GM23338 (cell line): ENCODE measurements around the gene ATG7.

Experiments used
- CREB1 ChIP-seq: fragments of 250-450 bp; sonication (Bioruptor Pico); IDR thresholded peaks from 2 replicates; pipeline ENCODE4 v1.5.0; 2020; ENCODE audit warnings: low read depth, mild to moderate bottlenecking, moderate library complexity
- CTCF ChIP-seq, 2 experiments: fragments of 200-600 bp in 1 of 2; sonication (generic) in 1 of 2; conservative IDR thresholded peaks; 2 replicates each; pipeline versions ENCODE4 v1.5.1 to v1.6.1; 2016 to 2017; ENCODE audit warnings: antibody characterized with exemption in 2 of 2, low read depth in 2 of 2, mild to moderate bottlenecking in 2 of 2, moderate library complexity in 1 of 2
- EZH2 ChIP-seq: fragments of 200-600 bp; sonication (generic); IDR thresholded peaks from one replicate; pipeline ENCODE4 v1.8.0; 2017; ENCODE audit warnings: antibody characterized with exemption, mild to moderate bottlenecking, low read depth; ENCODE audit not compliant: unreplicated experiment
- EZH2phosphoT487 ChIP-seq: fragments of 200-600 bp; sonication (generic); IDR thresholded peaks from one replicate; pipeline ENCODE4 v1.8.1; 2018; ENCODE audit warnings: antibody characterized with exemption; ENCODE audit not compliant: unreplicated experiment
- JUNB ChIP-seq: IDR thresholded peaks from one replicate; pipeline ENCODE4 v1.6.1; 2016; ENCODE audit warnings: antibody characterized with exemption; ENCODE audit not compliant: unreplicated experiment
- NANOG ChIP-seq: IDR thresholded peaks from 2 replicates; pipeline ENCODE4 v1.6.1; 2016; ENCODE audit warnings: antibody characterized with exemption, borderline replicate concordance
- POLR2AphosphoS5 ChIP-seq: IDR thresholded peaks from 2 replicates; pipeline ENCODE4 v1.6.1; 2016; ENCODE audit warnings: antibody characterized with exemption, low read depth
- REST ChIP-seq: IDR thresholded peaks from one replicate; pipeline ENCODE4 v1.6.1; 2018; ENCODE audit warnings: antibody characterized with exemption; ENCODE audit not compliant: unreplicated experiment
- STAT1 ChIP-seq: IDR thresholded peaks from one replicate; pipeline ENCODE4 v1.6.1; 2016; ENCODE audit warnings: antibody characterized with exemption; ENCODE audit not compliant: unreplicated experiment
- ZNF114 ChIP-seq: fragments of 250-450 bp; sonication (Bioruptor Pico); IDR thresholded peaks from 2 replicates; pipeline ENCODE4 v1.5.0; 2020; ENCODE audit warnings: mild to moderate bottlenecking, moderate library complexity
- ZNF331 ChIP-seq: fragments of 250-450 bp; sonication (Bioruptor Pico); IDR thresholded peaks from 2 replicates; pipeline ENCODE4 v1.5.0; 2020; ENCODE audit warnings: low read depth, mild to moderate bottlenecking, moderate library complexity
- TF ChIP-seq, protein P1 (sequence below): fragments of 250-450 bp; sonication (Bioruptor Pico); IDR thresholded peaks from 2 replicates; pipeline ENCODE4 v1.5.0; 2020; ENCODE audit warnings: mild to moderate bottlenecking, moderate library complexity

GRCh38 chr3:11447584-11448200, 175.5 kb downstream of the ATG7 start:
- TF ChIP-seq POLR2AphosphoS5 (no peak), CTCF (conservative IDR thresholded peaks at IDR 0.05; ENCODE audit: low read depth in 2 of 2) (no peak), NANOG (no peak), ZNF114 (CRISPR knock-in tag) (no peak), EZH2 (no peak), EZH2phosphoT487 (no peak), CREB1 (CRISPR knock-in tag) (no peak), REST (no peak), JUNB (no peak), STAT1 (no peak), ZNF331 (no peak)
- TF ChIP-seq, protein P1, sequence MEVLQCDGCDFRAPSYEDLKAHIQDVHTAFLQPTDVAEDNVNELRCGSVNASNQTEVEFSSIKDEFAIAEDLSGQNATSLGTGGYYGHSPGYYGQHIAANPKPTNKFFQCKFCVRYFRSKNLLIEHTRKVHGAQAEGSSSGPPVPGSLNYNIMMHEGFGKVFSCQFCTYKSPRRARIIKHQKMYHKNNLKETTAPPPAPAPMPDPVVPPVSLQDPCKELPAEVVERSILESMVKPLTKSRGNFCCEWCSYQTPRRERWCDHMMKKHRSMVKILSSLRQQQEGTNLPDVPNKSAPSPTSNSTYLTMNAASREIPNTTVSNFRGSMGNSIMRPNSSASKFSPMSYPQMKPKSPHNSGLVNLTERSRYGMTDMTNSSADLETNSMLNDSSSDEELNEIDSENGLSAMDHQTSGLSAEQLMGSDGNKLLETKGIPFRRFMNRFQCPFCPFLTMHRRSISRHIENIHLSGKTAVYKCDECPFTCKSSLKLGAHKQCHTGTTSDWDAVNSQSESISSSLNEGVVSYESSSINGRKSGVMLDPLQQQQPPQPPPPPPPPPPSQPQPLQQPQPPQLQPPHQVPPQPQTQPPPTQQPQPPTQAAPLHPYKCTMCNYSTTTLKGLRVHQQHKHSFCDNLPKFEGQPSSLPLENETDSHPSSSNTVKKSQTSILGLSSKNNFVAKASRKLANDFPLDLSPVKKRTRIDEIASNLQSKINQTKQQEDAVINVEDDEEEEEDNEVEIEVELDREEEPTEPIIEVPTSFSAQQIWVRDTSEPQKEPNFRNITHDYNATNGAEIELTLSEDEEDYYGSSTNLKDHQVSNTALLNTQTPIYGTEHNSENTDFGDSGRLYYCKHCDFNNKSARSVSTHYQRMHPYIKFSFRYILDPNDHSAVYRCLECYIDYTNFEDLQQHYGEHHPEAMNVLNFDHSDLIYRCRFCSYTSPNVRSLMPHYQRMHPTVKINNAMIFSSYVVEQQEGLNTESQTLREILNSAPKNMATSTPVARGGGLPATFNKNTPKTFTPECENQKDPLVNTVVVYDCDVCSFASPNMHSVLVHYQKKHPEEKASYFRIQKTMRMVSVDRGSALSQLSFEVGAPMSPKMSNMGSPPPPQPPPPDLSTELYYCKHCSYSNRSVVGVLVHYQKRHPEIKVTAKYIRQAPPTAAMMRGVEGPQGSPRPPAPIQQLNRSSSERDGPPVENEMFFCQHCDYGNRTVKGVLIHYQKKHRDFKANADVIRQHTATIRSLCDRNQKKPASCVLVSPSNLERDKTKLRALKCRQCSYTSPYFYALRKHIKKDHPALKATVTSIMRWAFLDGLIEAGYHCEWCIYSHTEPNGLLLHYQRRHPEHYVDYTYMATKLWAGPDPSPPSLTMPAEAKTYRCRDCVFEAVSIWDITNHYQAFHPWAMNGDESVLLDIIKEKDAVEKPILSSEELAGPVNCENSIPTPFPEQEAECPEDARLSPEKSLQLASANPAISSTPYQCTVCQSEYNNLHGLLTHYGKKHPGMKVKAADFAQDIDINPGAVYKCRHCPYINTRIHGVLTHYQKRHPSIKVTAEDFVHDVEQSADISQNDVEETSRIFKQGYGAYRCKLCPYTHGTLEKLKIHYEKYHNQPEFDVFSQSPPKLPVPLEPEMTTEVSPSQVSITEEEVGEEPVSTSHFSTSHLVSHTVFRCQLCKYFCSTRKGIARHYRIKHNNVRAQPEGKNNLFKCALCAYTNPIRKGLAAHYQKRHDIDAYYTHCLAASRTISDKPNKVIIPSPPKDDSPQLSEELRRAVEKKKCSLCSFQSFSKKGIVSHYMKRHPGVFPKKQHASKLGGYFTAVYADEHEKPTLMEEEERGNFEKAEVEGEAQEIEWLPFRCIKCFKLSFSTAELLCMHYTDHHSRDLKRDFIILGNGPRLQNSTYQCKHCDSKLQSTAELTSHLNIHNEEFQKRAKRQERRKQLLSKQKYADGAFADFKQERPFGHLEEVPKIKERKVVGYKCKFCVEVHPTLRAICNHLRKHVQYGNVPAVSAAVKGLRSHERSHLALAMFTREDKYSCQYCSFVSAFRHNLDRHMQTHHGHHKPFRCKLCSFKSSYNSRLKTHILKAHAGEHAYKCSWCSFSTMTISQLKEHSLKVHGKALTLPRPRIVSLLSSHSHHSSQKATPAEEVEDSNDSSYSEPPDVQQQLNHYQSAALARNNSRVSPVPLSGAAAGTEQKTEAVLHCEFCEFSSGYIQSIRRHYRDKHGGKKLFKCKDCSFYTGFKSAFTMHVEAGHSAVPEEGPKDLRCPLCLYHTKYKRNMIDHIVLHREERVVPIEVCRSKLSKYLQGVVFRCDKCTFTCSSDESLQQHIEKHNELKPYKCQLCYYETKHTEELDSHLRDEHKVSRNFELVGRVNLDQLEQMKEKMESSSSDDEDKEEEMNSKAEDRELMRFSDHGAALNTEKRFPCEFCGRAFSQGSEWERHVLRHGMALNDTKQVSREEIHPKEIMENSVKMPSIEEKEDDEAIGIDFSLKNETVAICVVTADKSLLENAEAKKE (CRISPR knock-in tag): no peak
